ENCODE measurements around the gene APOBEC3G.
"Not testable (repeated sequence)": the region's sequence is repeated elsewhere in the genome, so short reads cannot be mapped to it uniquely, and the experiment has no call there.

- not testable (repeated sequence) for TF ChIP-seq CTCF (conservative IDR thresholded peaks at IDR 0.05); ZFX (IDR thresholded peaks at IDR 0.05)
Measured at GRCh38 chr22:39072581-39072981, 4.5 kb upstream of the APOBEC3G start.

Measured in C4-2B (cell line).